A549 treated with CpdA at 1 μM for 4 hours (cell line): Measurements from ENCODE around the gene PLEKHA3. TPM values are rescaled to one million over a fixed set of nuclear protein-coding genes. Genes with fewer than 3 reads are reported as not detected.

Experiments
- total RNA-seq: library from RNA; stranded (reverse); fragments of 200-300 nt; extraction: Qiagen RNA extraction; gene quantifications from 5 replicates; pipeline ENCODE4 v1.2.3, GENCODE V29; 2022; ENCODE audit warnings: low read depth

The PLEKHA3 gene
- 8.7 to 18.9 TPM (median 17.4 TPM) in 5 replicates for total RNA-seq

GRCh38 chr2:178480227-178481181 is at the start of gene PLEKHA3:
Gene PLEKHA3 (plus strand): TSS chr2:178480457. CDS start chr2:178480870, 413 bp downstream.

GRCh38 chr2:178450774-178451525 is 29.3 kb upstream of the PLEKHA3 start, which contains the start of the genes PJVK and PRKRA:
Gene PJVK (plus strand): TSS chr2:178451378. CDS start chr2:178453410, 2,032 bp downstream.
Gene PRKRA (minus strand): TSS chr2:178451175. CDS start chr2:178451030, 145 bp downstream.

GRCh38 chr2:178478439-178479274 is 1.6 kb upstream of the PLEKHA3 start, which contains the start of gene FKBP7:
Gene FKBP7 (minus strand): TSS chr2:178478600. CDS start chr2:178478499, 101 bp downstream.

Other genes with a start within 250 kb of the PLEKHA3 start
- gene PRKRA, start 29.3 kb upstream of the PLEKHA3 start, total RNA-seq, result 29.8 to 37.2 TPM (median 31.4 TPM) in 5 replicates
- gene PJVK, start 29.1 kb upstream of the PLEKHA3 start, total RNA-seq, result 1.2 to 1.9 TPM (median 1.7 TPM) in 5 replicates
- 8.7 to 14.2 TPM (median 10.2 TPM) in 5 replicates for gene FKBP7, start 1.9 kb upstream of the PLEKHA3 start, total RNA-seq